ENCODE data around the gene MRPL48. TPM values are rescaled to one million over a fixed set of nuclear protein-coding genes. Genes with fewer than 3 reads are reported as not detected.
"Not testable (repeated sequence)": the region's sequence is repeated elsewhere in the genome, so short reads cannot be mapped to it uniquely, and the experiment has no call there.

The MRPL48 gene
- total RNA-seq (2014; rRNA removed; shearing (Covaris generic)), result 57.7 and 88.5 TPM in 2 replicates

- DNase-seq (ENCODE audit: low read depth), result peak; percentile 93
These were observed at the start of gene MRPL48 for GRCh38 chr11:73787643-73788558. Gene MRPL48, plus strand, starts transcription at chr11:73787874. Its CDS starts 98 bp downstream, at chr11:73787972.

- no peak for DNase-seq (ENCODE audit: low read depth)
These were observed 44.6 kb upstream of the MRPL48 start for GRCh38 chr11:73743045-73743444.

GRCh38 chr11:73746701-73747100 is 41.0 kb upstream of the MRPL48 start:
- no peak for DNase-seq (ENCODE audit: low read depth)

GRCh38 chr11:73747762-73748161 is 39.9 kb upstream of the MRPL48 start:
- no peak for DNase-seq (ENCODE audit: low read depth)

- no peak for DNase-seq (ENCODE audit: low read depth)
These were observed 39.4 kb upstream of the MRPL48 start for GRCh38 chr11:73748300-73748699.

- no peak for DNase-seq (ENCODE audit: low read depth)
These were observed 38.6 kb upstream of the MRPL48 start for GRCh38 chr11:73749118-73749517.

GRCh38 chr11:73750228-73750627 is 37.4 kb upstream of the MRPL48 start:
- DNase-seq (ENCODE audit: low read depth), result no peak

GRCh38 chr11:73750862-73751261 is 36.8 kb upstream of the MRPL48 start:
- peak; percentile 9 for DNase-seq (ENCODE audit: low read depth)

- DNase-seq (ENCODE audit: low read depth), result peak; percentile 20
These were observed 35.3 kb upstream of the MRPL48 start for GRCh38 chr11:73752216-73752867.

- peak; percentile 24 for DNase-seq (ENCODE audit: low read depth)
These were observed 34.8 kb upstream of the MRPL48 start for GRCh38 chr11:73752903-73753302.

- no peak for DNase-seq (ENCODE audit: low read depth)
These were observed 33.7 kb upstream of the MRPL48 start for GRCh38 chr11:73753938-73754337.

- no peak for DNase-seq (ENCODE audit: low read depth)
These were observed 32.0 kb upstream of the MRPL48 start for GRCh38 chr11:73755670-73756069.

- no peak for DNase-seq (ENCODE audit: low read depth)
These were observed 30.1 kb upstream of the MRPL48 start for GRCh38 chr11:73757598-73757997.

GRCh38 chr11:73758451-73758850 is 29.2 kb upstream of the MRPL48 start:
- no peak for DNase-seq (ENCODE audit: low read depth)

- peak; percentile 42 for DNase-seq (ENCODE audit: low read depth)
These were observed 28.0 kb upstream of the MRPL48 start for GRCh38 chr11:73759610-73760134.

- peak; percentile 35 for DNase-seq (ENCODE audit: low read depth)
These were observed 27.5 kb upstream of the MRPL48 start for GRCh38 chr11:73760135-73760678.

- peak; percentile 100 for DNase-seq (ENCODE audit: low read depth)
These were observed 26.8 kb upstream of the MRPL48 start, which contains the start of gene RAB6A for GRCh38 chr11:73760679-73761402. Gene RAB6A, minus strand, starts transcription at chr11:73761074. Its CDS starts 439 bp downstream, at chr11:73760635.

GRCh38 chr11:73761403-73761945 is 26.2 kb upstream of the MRPL48 start:
- no peak for DNase-seq (ENCODE audit: low read depth)

- no peak for DNase-seq (ENCODE audit: low read depth)
These were observed 24.9 kb upstream of the MRPL48 start for GRCh38 chr11:73762732-73763131.

- DNase-seq (ENCODE audit: low read depth), result no peak
These were observed 20.9 kb upstream of the MRPL48 start for GRCh38 chr11:73766763-73767162.

GRCh38 chr11:73770811-73771210 is 16.9 kb upstream of the MRPL48 start:
- DNase-seq (ENCODE audit: low read depth), result not testable (repeated sequence)
